Measurements from ENCODE around the gene CRACDL.

Gene CRACDL

GRCh38 chr2:98803405-98804264 is 132.4 kb downstream of the CRACDL start:
- DNase-seq (ENCODE audit: low read depth, low spot score): no peak

GRCh38 chr2:98802344-98802743 is 133.7 kb downstream of the CRACDL start:
- no peak for DNase-seq (ENCODE audit: low read depth, low spot score)

GRCh38 chr2:98801921-98802321 is 134.1 kb downstream of the CRACDL start:
- no peak for DNase-seq (ENCODE audit: low read depth, low spot score)

GRCh38 chr2:98801286-98801685 is 134.7 kb downstream of the CRACDL start:
- DNase-seq (ENCODE audit: low read depth, low spot score): no peak

GRCh38 chr2:98800330-98801064 is 135.5 kb downstream of the CRACDL start:
- DNase-seq (ENCODE audit: low read depth, low spot score): peak; percentile 21

- DNase-seq (ENCODE audit: low read depth, low spot score): no peak
These were observed 136.4 kb downstream of the CRACDL start for GRCh38 chr2:98799375-98800329.

- DNase-seq (ENCODE audit: low read depth, low spot score): no peak
These were observed 139.1 kb downstream of the CRACDL start for GRCh38 chr2:98796775-98797544.

GRCh38 chr2:98795891-98796676 is 139.9 kb downstream of the CRACDL start:
- DNase-seq (ENCODE audit: low read depth, low spot score): no peak

GRCh38 chr2:98793897-98794830 is 141.9 kb downstream of the CRACDL start:
- DNase-seq (ENCODE audit: low read depth, low spot score): peak; percentile 40

- peak; percentile 36 for DNase-seq (ENCODE audit: low read depth, low spot score)
These were observed 142.8 kb downstream of the CRACDL start for GRCh38 chr2:98793275-98793674.

- no peak for DNase-seq (ENCODE audit: low read depth, low spot score)
These were observed 145.8 kb downstream of the CRACDL start for GRCh38 chr2:98790221-98790620.

GRCh38 chr2:98787700-98788099 is 148.3 kb downstream of the CRACDL start:
- DNase-seq (ENCODE audit: low read depth, low spot score): no peak

- DNase-seq (ENCODE audit: low read depth, low spot score): no peak
These were observed 149.8 kb downstream of the CRACDL start for GRCh38 chr2:98786179-98786578.

GRCh38 chr2:98782570-98782969 is 153.5 kb downstream of the CRACDL start:
- no peak for DNase-seq (ENCODE audit: low read depth, low spot score)

GRCh38 chr2:98781822-98782221 is 154.2 kb downstream of the CRACDL start:
- DNase-seq (ENCODE audit: low read depth, low spot score): no peak

GRCh38 chr2:98778741-98779483 is 157.1 kb downstream of the CRACDL start:
- DNase-seq (ENCODE audit: low read depth, low spot score): no peak

GRCh38 chr2:98778151-98778550 is 157.9 kb downstream of the CRACDL start:
- no peak for DNase-seq (ENCODE audit: low read depth, low spot score)

- no peak for DNase-seq (ENCODE audit: low read depth, low spot score)
These were observed 158.3 kb downstream of the CRACDL start for GRCh38 chr2:98777710-98778109.
